Epithelial cell of alveolus of lung (primary cell): ENCODE data around the gene VRTN. TPM values are rescaled to one million over a fixed set of nuclear protein-coding genes. Genes with fewer than 3 reads are reported as not detected.

Source experiments
- total RNA-seq: library from RNA; depleted of rRNA; stranded (reverse); fragments of >200 nt; gene quantifications from 2 replicates; pipeline ENCODE4 v1.2.1, GENCODE V29; 2015

The VRTN gene
- total RNA-seq: not detected in 2 replicates

GRCh38 chr14:74348241-74348734 is at the start of gene VRTN:
Gene VRTN, plus strand, starts transcription at chr14:74348471. Its CDS starts 8,313 bp downstream, at chr14:74356784.

GRCh38 chr14:74302634-74303569 is 45.4 kb upstream of the VRTN start, which contains the start of gene ABCD4:
Gene ABCD4, minus strand, starts transcription at chr14:74302934. Its CDS starts 22 bp downstream, at chr14:74302912.

Other genes with a start within 250 kb of the VRTN start
- gene VSX2, start 109.0 kb upstream of the VRTN start, total RNA-seq: not detected in 2 replicates
- gene ABCD4, start 45.5 kb upstream of the VRTN start, total RNA-seq: 24.0 and 36.7 TPM in 2 replicates
- gene SYNDIG1L, start 77.7 kb downstream of the VRTN start, total RNA-seq: 0.13 and 2.5 TPM in 2 replicates
- gene NPC2, start 144.8 kb downstream of the VRTN start, total RNA-seq: 435 and 461 TPM in 2 replicates
- 24.2 and 28.0 TPM in 2 replicates for gene ISCA2, start 145.3 kb downstream of the VRTN start, total RNA-seq